NCI-H510A treated with DMSO at 0.1 percent for 48 hours (cell line): ENCODE data around the gene SFI1.

ENCODE experiments used
- DNase-seq: peaks from one replicate; lab custom pipeline; 2025; lab: John Stamatoyannopoulos, UW

The SFI1 gene

DNA sequence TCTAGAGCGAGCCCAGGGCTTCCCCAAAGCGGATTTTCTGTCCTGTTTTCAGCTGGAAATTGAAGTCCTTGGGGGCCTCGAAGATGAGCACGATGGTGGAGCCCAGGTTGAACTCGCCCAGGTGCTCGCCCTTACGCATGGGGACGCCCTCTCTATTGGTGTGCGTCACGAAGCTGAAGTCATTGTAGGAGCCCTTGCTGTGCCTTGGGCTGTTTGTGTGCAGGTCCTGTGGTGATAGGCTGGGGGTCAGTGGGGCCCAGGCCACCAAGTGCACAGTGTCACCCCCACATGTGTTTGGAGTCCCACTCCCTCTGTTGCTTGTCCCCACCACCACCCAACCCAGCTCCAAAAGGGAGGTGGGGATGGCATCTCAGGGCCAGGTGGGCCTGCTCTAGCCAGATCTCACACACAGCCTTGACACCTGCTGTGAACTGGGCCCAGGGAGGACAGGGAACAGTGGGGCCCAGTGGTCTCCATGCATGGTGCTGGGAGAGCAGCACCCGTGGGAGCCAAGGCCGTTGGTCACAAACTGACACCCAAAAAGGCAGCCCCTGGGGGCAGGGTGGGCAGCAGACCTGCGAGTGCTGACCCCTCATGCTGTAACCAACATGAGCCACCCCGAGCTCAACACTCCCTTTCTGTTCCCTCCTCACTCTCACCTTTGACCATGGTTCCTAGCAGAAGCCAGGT is 123.4 kb downstream of the SFI1 start:
- DNase-seq: no peak

- no peak for DNase-seq
Observed at GRCh38 chr22:31620756-31621480, 124.6 kb downstream of the SFI1 start.

DNA sequence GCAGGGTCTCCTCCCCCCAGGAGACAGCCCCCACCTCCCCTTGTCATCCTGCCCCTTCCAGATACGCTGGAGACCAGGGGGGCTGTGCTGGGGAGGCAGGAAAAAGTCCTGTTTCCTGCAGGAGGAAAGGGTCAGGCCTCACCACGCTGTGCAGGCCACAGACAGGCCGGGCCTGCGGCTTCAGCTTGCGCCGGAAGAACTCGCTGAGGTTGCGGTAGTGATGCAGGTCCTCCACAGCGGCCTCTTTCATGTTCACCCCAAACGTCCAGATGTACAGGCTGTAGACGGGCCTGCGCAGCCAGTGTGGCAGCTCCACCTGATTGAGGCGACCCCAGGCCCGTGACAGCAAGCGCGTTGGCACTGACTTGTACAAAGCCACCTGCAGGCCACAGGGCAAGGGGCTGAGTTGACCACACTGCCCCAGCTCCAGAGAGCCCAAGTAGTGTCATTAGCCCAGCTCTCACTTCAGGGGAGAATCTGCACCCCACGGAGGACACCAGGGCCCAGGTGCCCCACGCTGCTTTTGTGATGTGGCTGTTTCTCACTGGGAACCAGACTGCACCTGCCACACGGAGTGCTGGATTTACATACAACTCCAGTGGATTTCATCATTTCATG is 125.3 kb downstream of the SFI1 start:
- no peak for DNase-seq

DNA sequence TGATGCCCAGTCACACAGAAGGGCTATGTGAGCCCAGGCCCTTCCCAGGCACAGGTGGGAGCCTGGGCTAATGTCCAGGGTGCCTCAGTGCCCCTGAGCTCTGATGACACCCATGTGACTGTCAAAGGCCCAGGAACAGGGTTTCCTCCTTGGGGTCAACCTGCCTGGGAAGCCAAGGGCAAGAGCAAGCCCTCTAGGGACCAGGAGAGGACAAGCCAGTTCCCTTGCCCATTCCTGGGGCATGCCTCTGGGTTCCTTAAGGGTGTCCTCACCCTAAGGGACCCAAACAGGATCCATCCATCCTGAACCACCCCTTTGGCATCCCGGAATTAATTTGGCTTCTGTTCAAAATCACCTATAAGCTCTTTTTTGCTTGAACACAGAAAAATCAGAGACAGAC is 126.6 kb downstream of the SFI1 start:
- DNase-seq: no peak

DNA sequence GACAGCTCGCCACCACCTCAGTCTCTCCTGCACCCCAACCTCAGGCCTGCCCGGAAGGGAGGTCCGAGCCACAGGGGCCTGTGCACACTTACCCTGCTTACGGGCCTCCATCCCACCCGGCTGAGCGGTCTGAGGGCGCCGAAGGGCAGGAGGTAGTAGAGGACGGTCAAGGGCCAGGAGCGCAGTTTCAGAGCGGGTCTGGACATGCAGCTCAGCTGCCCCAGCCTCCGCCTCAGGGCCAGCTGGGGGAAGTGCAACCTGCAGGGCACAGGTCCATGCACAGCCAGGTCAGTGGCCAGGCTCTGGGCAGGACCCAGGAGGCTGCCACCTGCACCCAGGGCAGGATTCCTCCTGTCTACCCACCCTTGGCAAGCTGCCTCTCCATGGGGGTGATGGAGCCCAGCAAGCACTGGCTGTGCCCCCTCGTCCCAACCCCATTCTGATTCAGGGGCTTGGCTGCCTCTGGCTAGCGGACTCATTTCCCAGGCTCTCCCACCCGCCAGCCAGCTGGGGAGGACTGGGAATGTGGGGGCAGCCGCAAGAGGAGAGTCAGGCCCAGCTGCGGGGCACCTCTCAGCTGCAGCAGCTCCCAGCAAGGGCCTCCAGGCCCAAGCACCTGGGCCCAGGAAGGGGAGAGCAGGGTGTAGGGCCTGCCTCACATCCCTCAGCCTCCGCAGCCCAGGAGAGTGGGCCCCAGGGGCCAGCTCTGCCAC is 127.4 kb downstream of the SFI1 start:
- no peak for DNase-seq

GRCh38 chr22:31625257-31625640 is 128.9 kb downstream of the SFI1 start:
- DNase-seq: no peak

DNA sequence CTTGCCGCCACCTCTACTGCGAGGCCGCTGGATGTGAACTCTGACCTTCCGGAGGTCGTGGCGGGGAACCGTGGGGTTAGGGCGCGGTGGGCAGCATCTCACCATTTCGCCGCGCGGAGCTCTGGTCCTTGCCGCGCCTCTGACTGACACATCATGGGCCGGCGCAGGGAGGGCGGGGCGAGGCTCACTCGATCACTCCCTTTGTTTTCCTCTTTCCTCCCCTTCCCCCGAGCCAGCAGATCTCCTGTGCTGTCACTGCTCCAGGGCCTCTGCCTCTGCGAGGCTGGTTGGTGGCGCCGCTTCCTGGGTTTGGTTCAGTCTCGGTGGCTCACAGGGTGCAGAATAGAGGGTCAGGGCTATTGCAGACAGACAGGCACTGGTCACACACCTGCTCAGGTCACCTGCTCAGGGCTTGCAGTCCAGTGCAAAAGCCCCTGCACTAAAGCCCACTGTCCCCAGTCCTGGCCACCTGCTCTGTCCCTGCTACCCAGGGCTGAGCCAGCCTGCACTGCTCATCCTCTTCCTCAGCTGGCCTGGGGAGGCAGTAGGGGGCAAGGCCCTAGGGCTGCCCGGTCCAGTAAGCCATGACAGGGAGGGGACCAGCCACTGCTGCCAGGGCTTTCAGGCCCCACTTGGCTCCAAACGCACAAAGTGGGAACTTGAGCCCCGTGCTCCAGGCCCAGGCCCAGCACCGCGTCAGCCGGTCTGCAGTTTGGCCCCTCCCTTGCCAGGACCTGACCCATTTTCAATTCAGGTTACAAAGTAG is 129.5 kb downstream of the SFI1 start:
- peak; percentile 29 for DNase-seq

DNA sequence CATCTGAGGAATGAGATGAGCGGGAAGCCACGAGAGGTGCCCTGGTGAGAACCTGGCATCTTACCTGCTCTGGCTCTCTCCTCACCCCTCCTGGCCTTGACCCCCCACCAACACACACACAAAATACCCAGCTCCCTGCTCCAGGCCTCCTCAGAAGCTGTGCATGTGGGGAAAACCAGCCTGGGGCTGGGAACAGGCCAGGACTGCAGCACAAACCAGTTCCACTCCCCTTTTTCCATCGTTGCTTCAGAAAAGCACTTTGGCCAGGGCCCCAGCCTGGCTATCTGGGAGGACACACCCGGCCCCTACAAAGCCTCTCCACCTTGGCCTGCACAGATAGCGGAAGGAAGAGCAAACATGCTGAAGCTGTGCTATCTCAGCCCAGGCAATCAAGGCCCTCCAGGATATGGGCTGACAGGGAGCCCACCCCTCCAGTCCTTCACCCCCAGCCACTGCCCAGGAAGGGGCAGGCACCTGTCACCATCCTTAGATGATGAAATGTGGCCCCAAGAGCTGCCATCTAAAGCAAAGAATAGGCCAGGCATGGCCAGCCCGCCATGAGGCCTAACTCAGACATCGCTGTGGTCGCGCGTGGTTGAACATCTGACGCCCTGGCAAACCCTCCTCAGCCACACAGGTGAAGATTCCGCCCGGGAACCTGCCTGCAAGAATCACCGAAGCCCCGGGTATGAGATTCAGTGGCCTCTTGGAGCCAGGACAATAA is 130.3 kb downstream of the SFI1 start:
- no peak for DNase-seq

DNA sequence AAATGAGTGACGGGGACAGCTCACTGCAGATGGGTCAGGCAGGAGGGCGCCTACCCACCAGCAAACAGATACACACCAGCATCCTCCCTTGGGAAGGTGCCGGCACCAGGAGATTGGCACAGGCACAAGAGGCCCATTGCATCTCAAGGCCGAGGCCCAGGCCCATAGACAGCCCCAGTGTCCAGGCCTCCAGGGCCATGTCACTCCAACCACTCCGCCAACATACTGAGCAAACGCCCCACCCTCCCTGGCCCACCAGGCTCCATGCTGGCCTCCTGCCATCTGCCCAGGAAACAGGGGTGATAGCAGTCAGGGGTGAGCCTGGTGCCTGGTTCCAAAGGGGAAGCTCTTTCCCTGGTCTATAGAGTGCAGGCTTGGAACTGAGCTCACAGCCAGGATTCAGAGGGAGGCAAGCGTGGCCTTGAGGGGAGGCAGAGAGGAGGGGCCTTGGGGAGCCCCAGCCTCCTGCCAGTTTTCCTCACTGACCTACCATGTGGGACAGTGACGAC is 130.9 kb downstream of the SFI1 start:
- DNase-seq: no peak

GRCh38 chr22:31628362-31628761 is 132.0 kb downstream of the SFI1 start:
- DNase-seq: no peak

- DNase-seq: no peak
Observed at GRCh38 chr22:31628969-31629708, 132.8 kb downstream of the SFI1 start.

DNA sequence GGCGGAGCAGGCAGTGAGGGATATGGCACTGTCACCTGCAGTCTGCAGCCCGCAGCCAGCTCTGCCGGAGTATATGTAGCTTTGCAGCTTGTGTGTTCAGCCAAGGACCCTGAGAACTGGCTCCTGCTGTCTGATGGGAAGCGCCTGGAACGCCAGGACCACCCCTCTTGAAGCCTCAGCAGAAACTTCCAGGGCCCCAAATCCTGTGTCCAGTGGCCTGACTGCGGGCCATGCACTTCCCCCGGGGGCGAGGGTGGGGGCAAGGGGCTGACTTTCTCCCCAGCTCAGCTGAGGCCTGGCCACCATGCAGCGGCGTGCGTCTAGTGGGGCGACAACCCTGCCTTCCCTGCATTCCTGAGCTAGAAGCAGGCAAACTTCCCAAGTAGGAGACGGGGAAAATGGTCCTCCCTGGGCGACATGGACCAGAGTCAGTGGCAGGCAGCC is 133.4 kb downstream of the SFI1 start:
- DNase-seq: no peak

DNA sequence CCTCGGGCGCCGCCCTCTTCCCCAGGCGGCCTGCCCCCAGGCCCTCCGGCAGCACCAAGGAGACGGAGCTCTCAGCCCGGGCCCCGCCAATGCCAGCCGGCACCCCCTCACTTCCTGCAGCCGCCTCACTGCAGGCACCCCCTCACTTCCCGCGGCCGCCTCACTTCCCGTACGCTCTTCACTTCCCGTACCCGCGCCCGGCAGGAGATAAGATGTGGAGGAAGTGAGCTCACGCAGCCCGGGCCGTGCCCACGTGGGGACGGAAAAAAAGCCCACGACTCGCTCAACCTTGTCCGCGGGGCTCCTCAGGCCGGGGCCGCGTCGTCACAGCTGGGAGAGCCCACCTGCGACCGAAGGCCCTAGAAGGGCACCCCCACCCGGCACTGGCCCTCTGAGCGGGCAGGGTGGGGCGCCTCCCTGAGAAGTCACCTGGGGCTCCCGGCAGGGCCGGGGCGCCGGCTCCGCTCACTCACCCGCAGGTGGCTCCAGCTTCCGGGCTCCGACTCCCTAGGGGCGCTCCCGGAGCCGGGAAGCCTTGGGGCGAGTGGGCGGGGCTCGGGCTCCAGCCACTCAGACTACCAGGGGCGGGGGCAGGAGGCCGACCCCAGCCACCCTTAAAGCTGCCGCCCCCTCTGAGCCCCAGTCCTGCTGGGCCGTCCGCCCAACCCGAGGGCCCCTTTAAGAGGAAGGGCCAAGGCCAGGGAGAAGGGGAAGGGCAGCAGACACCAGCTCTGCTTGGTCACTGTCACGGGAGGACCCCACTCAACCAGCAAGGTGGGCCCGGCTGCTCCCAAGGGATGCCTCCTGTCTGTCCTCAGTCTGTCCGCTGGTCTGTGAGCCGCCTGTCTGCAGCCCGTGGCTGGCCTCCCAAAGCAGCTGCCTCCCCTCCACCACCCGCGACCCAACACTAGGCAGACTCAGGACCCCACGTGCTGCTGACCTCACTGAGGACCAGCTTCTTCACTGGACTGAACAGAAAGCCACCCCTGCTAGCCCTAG is 134.3 kb downstream of the SFI1 start:
- peak; percentile 11 for DNase-seq

GRCh38 chr22:31631436-31631835 is 135.1 kb downstream of the SFI1 start:
- no peak for DNase-seq

DNA sequence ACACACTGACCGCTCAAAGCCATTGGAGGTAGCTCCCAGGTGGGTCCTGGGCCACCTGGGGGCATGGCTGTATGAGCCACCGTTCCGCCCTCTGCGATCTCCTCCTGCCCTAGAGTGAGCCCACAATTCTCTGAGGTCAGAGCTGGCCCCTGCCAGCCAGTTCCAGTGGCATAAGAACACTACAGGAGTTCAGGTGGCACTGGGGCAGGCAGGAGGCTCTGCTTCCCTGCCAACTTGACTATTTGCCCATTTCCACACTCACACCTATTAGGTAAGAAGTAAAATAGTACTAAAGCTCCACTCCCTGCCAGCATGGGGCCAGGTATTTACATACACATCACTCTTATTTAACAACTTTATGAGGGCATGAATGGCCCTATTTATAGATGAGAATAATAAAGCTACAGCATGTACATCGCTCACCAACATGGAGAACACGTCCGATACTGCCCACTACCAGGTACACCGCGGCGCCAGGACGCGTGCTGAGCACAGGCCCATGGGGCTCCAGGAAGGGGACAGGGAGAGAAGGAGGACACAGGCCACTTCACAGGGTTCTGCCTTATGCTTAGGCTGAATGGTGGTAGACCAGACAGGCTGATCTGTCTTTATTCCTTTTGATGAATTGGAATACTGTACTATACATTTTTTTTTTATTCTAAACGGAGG is 139.4 kb downstream of the SFI1 start:
- no peak for DNase-seq

GRCh38 chr22:31637447-31637890 is 141.1 kb downstream of the SFI1 start:
- DNase-seq: no peak

GRCh38 chr22:31637891-31638618 is 141.7 kb downstream of the SFI1 start:
- DNase-seq: no peak
